HEK293 (cell line): ENCODE results near the gene ICAM4.

Source experiments
- BCL11A ChIP-seq: fragments of 450-650 bp; formaldehyde crosslinking; IDR thresholded peaks from 2 replicates; pipeline ENCODE4 v1.5.1; 2016; ENCODE audit warnings: low read depth, missing biosample characterization, missing genetic modification characterization
- GLI4 ChIP-seq: fragments of 450-650 bp; formaldehyde crosslinking; IDR thresholded peaks from 2 replicates; pipeline ENCODE4 v1.5.1; 2016; ENCODE audit warnings: missing biosample characterization, missing genetic modification characterization
- HOXA7 ChIP-seq: sonication (generic); formaldehyde crosslinking; IDR thresholded peaks from 2 replicates; pipeline ENCODE4 v1.8.1; 2022; ENCODE audit warnings: missing genetic modification reagents, borderline replicate concordance
- HOXC10 ChIP-seq: sonication (generic); formaldehyde crosslinking; IDR thresholded peaks from 2 replicates; pipeline ENCODE4 v1.8.1; 2023; ENCODE audit warnings: mild to moderate bottlenecking, missing genetic modification reagents
- IKZF3 ChIP-seq: fragments of 450-650 bp; IDR thresholded peaks from 2 replicates; pipeline ENCODE4 v1.5.0; 2018; ENCODE audit warnings: missing biosample characterization, mild to moderate bottlenecking, missing genetic modification characterization, moderate library complexity
- PRDM6 ChIP-seq: fragments of 450-650 bp; formaldehyde crosslinking; IDR thresholded peaks from 2 replicates; pipeline ENCODE4 v1.5.1; 2017; ENCODE audit warnings: missing biosample characterization, missing genetic modification characterization
- ZBTB10 ChIP-seq: fragments of 450-650 bp; formaldehyde crosslinking; IDR thresholded peaks from 2 replicates; pipeline ENCODE4 v1.5.1; 2016; ENCODE audit warnings: missing biosample characterization, missing genetic modification characterization
- ZBTB7A ChIP-seq: fragments of 450-650 bp; formaldehyde crosslinking; IDR thresholded peaks from 2 replicates; pipeline ENCODE4 v1.5.1; 2016; ENCODE audit warnings: low read depth, missing biosample characterization, missing genetic modification characterization
- ZFP37 ChIP-seq: fragments of 450-650 bp; formaldehyde crosslinking; IDR thresholded peaks from 2 replicates; pipeline ENCODE4 v1.5.1; 2016; ENCODE audit warnings: missing biosample characterization, missing genetic modification characterization
- ZFP69B ChIP-seq: fragments of 450-650 bp; formaldehyde crosslinking; IDR thresholded peaks from 2 replicates; pipeline ENCODE4 v1.5.1; 2016; ENCODE audit warnings: missing biosample characterization, missing genetic modification characterization
- ZIC2 ChIP-seq: fragments of 450-650 bp; formaldehyde crosslinking; IDR thresholded peaks from 2 replicates; pipeline ENCODE4 v1.5.1; 2016; ENCODE audit warnings: missing biosample characterization, missing genetic modification characterization
- ZNF10 ChIP-seq: fragments of 450-650 bp; formaldehyde crosslinking; IDR thresholded peaks from 2 replicates; pipeline ENCODE4 v1.5.1; 2017; ENCODE audit warnings: missing biosample characterization, missing genetic modification characterization
- ZNF169 ChIP-seq: fragments of 450-650 bp; formaldehyde crosslinking; IDR thresholded peaks from 2 replicates; pipeline ENCODE4 v1.5.1; 2016; ENCODE audit warnings: missing biosample characterization, missing genetic modification characterization
- ZNF280C ChIP-seq: fragments of 450-650 bp; formaldehyde crosslinking; IDR thresholded peaks from 2 replicates; pipeline ENCODE4 v1.5.1; 2016; ENCODE audit warnings: missing biosample characterization, missing genetic modification characterization
- ZNF335 ChIP-seq: fragments of 450-650 bp; formaldehyde crosslinking; conservative IDR thresholded peaks from 2 replicates; pipeline ENCODE4 v1.5.1; 2016; ENCODE audit warnings: missing biosample characterization, missing genetic modification characterization
- ZNF341 ChIP-seq: fragments of 450-650 bp; formaldehyde crosslinking; IDR thresholded peaks from 2 replicates; pipeline ENCODE4; 2016; ENCODE audit warnings: low read depth, missing biosample characterization, missing genetic modification characterization
- ZNF398 ChIP-seq: fragments of 450-650 bp; formaldehyde crosslinking; IDR thresholded peaks from 2 replicates; pipeline ENCODE4 v1.5.1; 2017; ENCODE audit warnings: missing biosample characterization, missing genetic modification characterization
- ZNF580 ChIP-seq: fragments of 450-650 bp; formaldehyde crosslinking; IDR thresholded peaks from 2 replicates; pipeline ENCODE4 v1.5.1; 2016; ENCODE audit warnings: missing biosample characterization, missing genetic modification characterization
- ZNF660 ChIP-seq: fragments of 450-650 bp; IDR thresholded peaks from 2 replicates; pipeline ENCODE4 v1.5.1; 2018; ENCODE audit warnings: missing biosample characterization, mild to moderate bottlenecking, missing genetic modification characterization
- ZNF704 ChIP-seq: fragments of 450-650 bp; formaldehyde crosslinking; IDR thresholded peaks from 2 replicates; pipeline ENCODE4 v1.5.1; 2016; ENCODE audit warnings: missing biosample characterization, missing genetic modification characterization
- ZNF707 ChIP-seq: fragments of 450-650 bp; formaldehyde crosslinking; IDR thresholded peaks from 2 replicates; pipeline ENCODE4 v1.5.1; 2016; ENCODE audit warnings: missing biosample characterization, missing genetic modification characterization
- ZNF776 ChIP-seq: fragments of 450-650 bp; formaldehyde crosslinking; IDR thresholded peaks from 2 replicates; pipeline ENCODE4 v1.5.0; 2017; ENCODE audit warnings: missing biosample characterization, missing genetic modification characterization, borderline replicate concordance
- ZNF777 ChIP-seq: fragments of 450-650 bp; formaldehyde crosslinking; IDR thresholded peaks from 2 replicates; pipeline ENCODE4 v1.5.1; 2017; ENCODE audit warnings: missing biosample characterization, missing genetic modification characterization, borderline replicate concordance
- ZNF785 ChIP-seq: fragments of 450-650 bp; formaldehyde crosslinking; IDR thresholded peaks from 2 replicates; pipeline ENCODE4 v1.5.1; 2016; ENCODE audit warnings: missing biosample characterization, missing genetic modification characterization
- ZNF791 ChIP-seq: fragments of 450-650 bp; formaldehyde crosslinking; IDR thresholded peaks from 2 replicates; pipeline ENCODE4 v1.5.1; 2016; ENCODE audit warnings: missing biosample characterization, missing genetic modification characterization
- ZNF792 ChIP-seq: fragments of 450-650 bp; formaldehyde crosslinking; IDR thresholded peaks from 2 replicates; pipeline ENCODE4 v1.5.1; 2016; ENCODE audit warnings: missing biosample characterization, missing genetic modification characterization
- ZNF830 ChIP-seq: fragments of 450-650 bp; IDR thresholded peaks from 2 replicates; pipeline ENCODE4 v1.5.0; 2018; ENCODE audit warnings: missing biosample characterization, missing genetic modification characterization, low read depth, mild to moderate bottlenecking, moderate library complexity
- ZNF843 ChIP-seq: fragments of 450-650 bp; formaldehyde crosslinking; IDR thresholded peaks from 2 replicates; pipeline ENCODE4 v1.5.1; 2016; ENCODE audit warnings: missing biosample characterization, missing genetic modification characterization

The ICAM4 gene

GRCh38 chr19:10251792-10252694, 34.7 kb upstream of the ICAM4 start, which contains the start of gene MRPL4 (continued):
- TF ChIP-seq ZNF10 = peak; percentile 69; the same call in 1 of the 2 replicates
- TF ChIP-seq ZNF580 = peak; percentile 95
- TF ChIP-seq ZNF707 = no peak; the same call in 1 of the 2 replicates
- TF ChIP-seq ZNF785 (tag by site-specific recombination) = peak; percentile 74; the same call in 1 of the 2 replicates
- TF ChIP-seq ZNF398 = peak; percentile 48; the same call in 1 of the 2 replicates
- no peak; the same call in 1 of the 2 replicates for TF ChIP-seq GLI4 (tag by site-specific recombination)
- TF ChIP-seq ZBTB7A (tag by site-specific recombination) = peak; percentile 81; the same call in 1 of the 2 replicates
- TF ChIP-seq IKZF3 (tag by site-specific recombination) = peak; percentile 54; the same call in 1 of the 2 replicates
- peak; percentile 98 for TF ChIP-seq ZNF335 (tag by site-specific recombination)
- no peak for TF ChIP-seq ZNF791 (tag by site-specific recombination)
- no peak for TF ChIP-seq ZNF776 (tag by site-specific recombination)
- peak; percentile 96 for TF ChIP-seq BCL11A (tag by site-specific recombination)
- TF ChIP-seq HOXC10 = 0 out of 2 replicates have a peak, but pooled peaks have one; percentile 65
- peak; percentile 80 for TF ChIP-seq ZNF660 (tag by site-specific recombination)
- TF ChIP-seq PRDM6 (tag by site-specific recombination) = no peak
- TF ChIP-seq ZNF341 = no peak
- 0 out of 2 replicates have a peak, but pooled peaks have one; percentile 57 for TF ChIP-seq ZNF704
- TF ChIP-seq ZNF169 (tag by site-specific recombination) = no peak
- TF ChIP-seq ZFP69B = peak; percentile 77; the same call in 1 of the 2 replicates
- TF ChIP-seq ZNF830 = no peak
- peak; percentile 96 for TF ChIP-seq ZBTB10 (tag by site-specific recombination)
- TF ChIP-seq ZIC2 (tag by site-specific recombination) = peak; percentile 92
- peak; percentile 96 for TF ChIP-seq ZFP37 (tag by site-specific recombination)
- no peak for TF ChIP-seq ZNF777
- no peak for TF ChIP-seq HOXA7 (CRISPR knock-in tag)
- peak; percentile 72 for TF ChIP-seq ZNF843 (tag by site-specific recombination)
- TF ChIP-seq ZNF280C = no peak
- 0 out of 2 replicates have a peak, but pooled peaks have one; percentile 63 for TF ChIP-seq ZNF792
